Measurements from ENCODE around the gene C2orf42. TPM values are rescaled to one million over a fixed set of nuclear protein-coding genes. Genes with fewer than 3 reads are reported as not detected.
A peak's percentile ranks its signal among the peaks of the same experiment; 100 is the strongest.

Gene C2orf42
- total and polyA plus RNA-seq, 10 of the 15 experiments (the other 5 are each of a cell fraction or from before 2014, with no cell fraction given), result 5.5 to 19.8 (median 11.5) TPM

- peak; percentile 76 for TF ChIP-seq NBN (IDR thresholded peaks at IDR 0.05)
- TF ChIP-seq ZBTB40 (IDR thresholded peaks at IDR 0.05; ENCODE audit: borderline replicate concordance), result no peak; the same call in 1 of the 2 replicates
- TF ChIP-seq ASH2L (IDR thresholded peaks at IDR 0.05; ENCODE audit: borderline replicate concordance, low read depth), result 0 out of 2 replicates have a peak, but pooled peaks have one; percentile 43
- TF ChIP-seq ZNF687 (IDR thresholded peaks at IDR 0.05), result peak; percentile 82
- TF ChIP-seq MXI1 (IDR thresholded peaks at IDR 0.05; ENCODE audit: low read depth, low read length), result no peak
- peak; percentile 58; the same call in 1 of the 2 replicates for TF ChIP-seq PML (IDR thresholded peaks at IDR 0.05; ENCODE audit: low read length)
- TF ChIP-seq HCFC1 (IDR thresholded peaks at IDR 0.05; ENCODE audit: low read length), result 0 out of 2 replicates have a peak, but pooled peaks have one; percentile 29
- TF ChIP-seq, protein P1, sequence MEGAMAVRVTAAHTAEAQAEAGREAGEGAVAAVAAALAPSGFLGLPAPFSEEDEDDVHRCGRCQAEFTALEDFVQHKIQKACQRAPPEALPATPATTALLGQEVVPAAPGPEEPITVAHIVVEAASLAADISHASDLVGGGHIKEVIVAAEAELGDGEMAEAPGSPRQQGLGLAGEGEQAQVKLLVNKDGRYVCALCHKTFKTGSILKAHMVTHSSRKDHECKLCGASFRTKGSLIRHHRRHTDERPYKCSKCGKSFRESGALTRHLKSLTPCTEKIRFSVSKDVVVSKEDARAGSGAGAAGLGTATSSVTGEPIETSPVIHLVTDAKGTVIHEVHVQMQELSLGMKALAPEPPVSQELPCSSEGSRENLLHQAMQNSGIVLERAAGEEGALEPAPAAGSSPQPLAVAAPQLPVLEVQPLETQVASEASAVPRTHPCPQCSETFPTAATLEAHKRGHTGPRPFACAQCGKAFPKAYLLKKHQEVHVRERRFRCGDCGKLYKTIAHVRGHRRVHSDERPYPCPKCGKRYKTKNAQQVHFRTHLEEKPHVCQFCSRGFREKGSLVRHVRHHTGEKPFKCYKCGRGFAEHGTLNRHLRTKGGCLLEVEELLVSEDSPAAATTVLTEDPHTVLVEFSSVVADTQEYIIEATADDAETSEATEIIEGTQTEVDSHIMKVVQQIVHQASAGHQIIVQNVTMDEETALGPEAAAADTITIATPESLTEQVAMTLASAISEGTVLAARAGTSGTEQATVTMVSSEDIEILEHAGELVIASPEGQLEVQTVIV (IDR thresholded peaks at IDR 0.05; ENCODE audit: borderline replicate concordance, partially characterized antibody), result no peak
- peak; percentile 66 for TF ChIP-seq SP1 (IDR thresholded peaks at IDR 0.05; ENCODE audit: low read depth, low read length)
- 0 out of 2 replicates have a peak, but pooled peaks have one; percentile 31 for TF ChIP-seq YBX1 (IDR thresholded peaks at IDR 0.05)
- peak; percentile 85 for TF ChIP-seq YY1 (IDR thresholded peaks at IDR 0.05; ENCODE audit: low read depth, low read length)
- peak; percentile 32; the same call in 1 of the 2 replicates for TF ChIP-seq CBFB (IDR thresholded peaks at IDR 0.05; ENCODE audit: low read depth)
- TF ChIP-seq EED (IDR thresholded peaks at IDR 0.05; ENCODE audit: low read depth), result peak; percentile 58
- no peak; the same call in 1 of the 2 replicates for TF ChIP-seq CREM (IDR thresholded peaks at IDR 0.05; ENCODE audit: low read depth)
Measured at GRCh38 chr2:70104231-70105111, 86.3 kb downstream of the C2orf42 start (continued).
